NCI-H1694 treated with DMSO at 0.1 percent for 48 hours (cell line): ENCODE data around the gene PPFIA3.
A peak's percentile ranks its signal among the peaks of the same experiment; 100 is the strongest.
"Not testable (repeated sequence)": the region's sequence is repeated elsewhere in the genome, so short reads cannot be mapped to it uniquely, and the experiment has no call there.

Experiments used
- DNase-seq: peaks from one replicate; lab custom pipeline; 2025; lab: John Stamatoyannopoulos, UW

PPFIA3 gene

DNA sequence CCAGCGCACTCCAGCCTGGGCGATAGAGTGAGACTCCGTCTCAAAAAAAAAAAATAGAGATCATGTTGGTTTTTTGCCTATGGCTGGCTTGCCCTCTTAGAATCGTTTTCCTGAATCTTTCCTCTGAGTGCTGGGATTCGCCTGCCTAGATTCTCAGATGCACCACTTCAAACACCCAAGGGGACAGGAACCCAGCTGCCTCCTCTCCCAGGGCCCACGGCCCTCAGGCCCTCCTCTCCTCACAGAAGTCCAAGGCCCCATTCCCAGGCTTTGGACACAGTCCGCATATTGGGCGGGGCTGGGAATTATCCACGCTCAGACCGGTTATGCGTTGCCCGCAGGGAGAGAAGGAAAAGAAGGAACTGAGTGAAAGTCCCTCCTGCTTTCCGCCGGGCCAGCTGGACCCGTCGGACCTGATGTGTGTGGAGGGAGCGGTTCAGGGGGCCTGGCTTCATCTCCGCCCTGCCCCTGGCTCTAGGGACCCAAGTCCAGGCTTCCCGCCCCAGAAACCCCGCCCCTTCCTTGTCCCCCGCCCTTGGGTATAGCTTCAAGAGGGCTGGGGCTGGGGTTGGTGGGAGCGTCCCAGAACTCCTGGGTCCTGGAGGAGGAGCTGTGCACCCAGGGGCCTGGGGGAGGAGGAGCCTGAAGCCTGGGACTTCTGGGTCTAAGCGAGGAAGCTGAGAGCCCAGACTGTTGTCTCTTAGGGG, 5.8 kb downstream of the PPFIA3 start:
- no peak for DNase-seq

DNA sequence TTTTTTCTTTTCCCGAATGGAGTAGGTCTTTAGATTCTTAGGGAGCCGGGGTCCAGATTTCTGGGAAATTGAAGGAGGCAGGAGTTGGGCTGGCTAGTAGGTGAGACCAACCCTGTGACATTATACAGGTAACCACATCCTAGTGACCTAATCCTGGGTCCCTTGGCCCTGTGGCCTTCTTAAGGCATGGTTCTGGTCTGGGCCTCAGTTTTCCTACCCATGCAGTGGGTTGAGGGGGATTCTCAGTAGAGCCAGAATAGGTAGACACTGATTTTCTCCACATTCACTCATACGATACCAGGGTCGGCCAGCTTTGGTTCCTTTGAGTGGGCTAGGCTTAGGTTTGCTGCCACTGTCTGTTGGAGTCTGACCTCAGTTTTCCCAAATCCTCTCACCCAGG, 7.2 kb downstream of the PPFIA3 start:
- no peak for DNase-seq

DNA sequence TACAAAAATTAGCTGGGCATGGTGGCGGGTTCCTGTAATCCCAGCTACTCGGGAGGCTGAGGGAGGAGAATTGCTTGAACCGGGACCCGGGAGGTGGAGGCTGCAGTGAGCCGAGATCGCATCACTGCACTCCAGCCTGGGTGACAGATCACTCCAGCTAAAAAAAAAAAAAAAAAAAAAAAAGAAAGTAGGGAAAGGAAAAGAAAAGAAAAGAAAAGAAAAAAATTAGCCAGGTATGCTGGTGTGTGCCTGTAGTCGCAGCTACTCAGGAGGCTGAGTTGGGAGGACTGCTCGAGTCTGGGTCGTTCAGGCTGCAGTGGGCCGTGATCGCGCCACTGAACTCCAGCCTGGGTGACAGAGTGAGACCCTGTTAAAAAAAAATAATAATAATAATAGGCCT, 7.9 kb downstream of the PPFIA3 start:
- DNase-seq: not testable (repeated sequence)

DNA sequence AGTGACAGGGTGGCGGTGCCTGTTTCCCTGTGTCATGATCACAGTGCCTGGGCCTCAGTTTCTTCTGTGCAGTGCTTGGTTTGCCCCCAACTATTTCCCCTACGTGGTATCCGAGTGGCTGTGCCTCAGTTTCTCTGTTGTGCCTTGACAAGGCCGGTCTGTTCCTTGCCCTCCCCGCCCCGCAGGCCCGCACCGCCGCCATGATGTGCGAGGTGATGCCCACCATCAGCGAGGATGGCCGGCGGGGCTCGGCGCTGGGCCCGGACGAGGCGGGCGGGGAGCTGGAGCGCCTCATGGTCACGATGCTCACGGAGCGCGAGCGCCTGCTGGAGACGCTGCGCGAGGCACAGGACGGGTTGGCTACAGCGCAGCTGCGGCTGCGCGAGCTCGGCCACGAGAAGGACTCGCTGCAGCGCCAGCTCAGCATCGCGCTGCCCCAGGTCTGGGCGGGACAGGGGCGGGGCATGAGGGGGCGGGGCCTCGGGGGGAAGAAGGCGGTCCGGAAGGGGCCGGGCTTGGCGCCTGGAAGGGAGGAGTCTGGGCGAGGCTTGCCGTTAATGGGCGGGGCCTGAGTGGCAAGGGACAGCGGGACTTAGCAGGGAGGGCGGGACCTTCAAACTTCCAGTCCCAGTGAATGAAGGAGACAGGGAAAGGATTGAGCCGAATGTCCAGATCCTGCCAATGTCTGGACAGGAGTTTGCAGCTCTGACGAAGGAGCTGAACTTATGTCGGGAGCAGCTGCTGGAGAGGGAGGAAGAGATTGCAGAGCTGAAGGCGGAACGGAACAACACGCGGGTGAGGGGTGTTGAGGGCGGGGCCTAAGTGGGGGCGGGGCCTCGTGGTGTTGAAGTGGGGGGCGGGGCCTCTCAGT, 8.6 kb downstream of the PPFIA3 start:
- DNase-seq: peak; percentile 92

DNA sequence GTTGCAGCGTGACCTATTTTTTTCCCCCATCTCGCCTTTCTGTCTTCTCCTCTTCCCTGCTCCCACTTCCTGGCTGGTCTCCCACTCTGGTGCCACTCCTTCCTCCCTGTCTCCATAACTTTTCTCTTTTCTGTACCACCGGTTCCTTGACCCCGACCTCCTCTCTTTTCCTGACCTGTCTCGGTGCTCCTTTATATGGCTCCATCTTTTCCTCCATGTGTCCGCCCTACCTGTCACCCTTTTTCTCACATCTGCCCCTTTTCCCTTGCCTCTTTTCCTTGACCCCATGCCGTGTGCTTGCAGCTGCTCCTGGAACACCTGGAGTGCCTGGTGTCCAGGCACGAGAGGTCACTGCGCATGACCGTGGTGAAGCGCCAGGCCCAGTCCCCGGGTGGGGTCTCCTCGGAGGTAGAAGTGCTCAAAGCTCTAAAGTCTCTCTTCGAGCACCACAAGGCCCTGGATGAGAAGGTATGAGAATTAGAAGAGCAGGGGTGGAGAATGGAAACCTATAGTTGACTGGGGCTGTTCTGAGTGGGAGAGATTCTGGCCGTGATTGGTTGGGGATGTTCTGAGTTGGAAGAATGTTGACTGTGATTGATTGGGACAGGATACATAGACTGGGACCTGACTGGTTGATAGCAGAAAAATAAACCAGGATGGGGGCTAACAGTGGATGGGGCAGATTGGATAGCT, 9.3 kb downstream of the PPFIA3 start:
- no peak for DNase-seq

DNA sequence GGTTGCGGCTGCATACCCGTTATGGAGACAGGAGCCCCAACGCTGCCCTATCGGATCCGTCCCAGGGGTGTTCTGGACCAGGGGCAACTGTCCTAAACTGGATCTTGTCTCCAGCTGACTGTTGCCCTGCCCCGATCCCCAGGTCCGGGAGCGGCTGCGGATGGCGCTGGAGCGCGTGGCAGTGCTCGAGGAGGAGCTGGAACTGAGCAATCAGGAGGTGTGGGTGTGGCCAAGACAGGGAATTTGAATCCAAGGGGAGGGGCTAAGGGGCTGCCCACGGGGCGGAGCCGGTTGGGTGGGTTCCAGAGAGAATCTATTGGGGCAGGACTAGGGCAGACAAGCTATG, 9.9 kb downstream of the PPFIA3 start:
- DNase-seq: no peak

DNA sequence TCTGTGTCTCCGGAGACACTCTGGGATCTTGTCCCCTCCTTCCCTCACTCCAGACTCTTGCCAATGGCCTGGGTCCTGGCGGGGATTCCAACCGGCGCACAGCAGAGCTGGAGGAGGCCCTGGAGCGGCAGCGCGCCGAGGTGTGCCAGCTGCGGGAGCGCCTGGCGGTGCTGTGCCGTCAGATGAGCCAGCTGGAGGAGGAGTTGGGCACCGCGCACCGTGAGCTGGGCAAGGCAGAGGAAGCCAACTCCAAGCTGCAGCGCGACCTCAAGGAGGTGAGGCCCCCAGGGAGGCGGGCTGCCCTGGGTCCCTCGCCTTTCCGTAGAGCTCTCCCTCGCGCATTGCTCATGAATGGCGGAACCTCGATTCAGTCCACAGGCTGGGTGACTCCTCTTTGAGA, 11.0 kb downstream of the PPFIA3 start:
- DNase-seq: no peak

DNA sequence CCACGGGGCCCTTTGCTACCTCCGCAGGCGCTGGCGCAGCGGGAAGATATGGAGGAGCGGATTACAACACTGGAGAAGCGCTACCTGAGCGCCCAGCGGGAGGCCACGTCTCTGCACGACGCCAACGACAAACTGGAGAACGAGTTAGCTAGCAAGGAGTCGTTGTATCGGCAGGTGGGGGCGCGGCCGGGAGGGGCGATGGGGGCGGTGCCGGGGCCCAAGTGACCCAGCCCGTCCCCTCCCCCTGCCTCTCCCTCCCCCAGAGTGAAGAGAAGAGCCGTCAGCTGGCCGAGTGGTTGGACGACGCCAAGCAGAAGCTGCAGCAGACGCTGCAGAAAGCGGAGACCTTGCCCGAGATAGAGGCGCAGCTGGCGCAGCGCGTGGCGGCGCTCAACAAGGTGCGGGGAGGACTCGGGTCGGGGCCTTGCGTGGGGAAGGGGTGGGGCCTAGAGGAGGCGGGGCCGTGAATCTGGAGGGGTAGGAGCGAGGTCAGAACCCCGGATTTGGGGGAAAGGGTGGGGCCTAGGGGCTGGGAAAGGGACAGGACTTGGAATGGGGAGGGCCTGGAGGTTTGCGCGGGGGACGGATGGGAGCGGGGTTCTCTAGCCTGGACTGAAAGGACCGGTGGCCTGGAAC, 13.7 kb downstream of the PPFIA3 start:
- DNase-seq: no peak

DNA sequence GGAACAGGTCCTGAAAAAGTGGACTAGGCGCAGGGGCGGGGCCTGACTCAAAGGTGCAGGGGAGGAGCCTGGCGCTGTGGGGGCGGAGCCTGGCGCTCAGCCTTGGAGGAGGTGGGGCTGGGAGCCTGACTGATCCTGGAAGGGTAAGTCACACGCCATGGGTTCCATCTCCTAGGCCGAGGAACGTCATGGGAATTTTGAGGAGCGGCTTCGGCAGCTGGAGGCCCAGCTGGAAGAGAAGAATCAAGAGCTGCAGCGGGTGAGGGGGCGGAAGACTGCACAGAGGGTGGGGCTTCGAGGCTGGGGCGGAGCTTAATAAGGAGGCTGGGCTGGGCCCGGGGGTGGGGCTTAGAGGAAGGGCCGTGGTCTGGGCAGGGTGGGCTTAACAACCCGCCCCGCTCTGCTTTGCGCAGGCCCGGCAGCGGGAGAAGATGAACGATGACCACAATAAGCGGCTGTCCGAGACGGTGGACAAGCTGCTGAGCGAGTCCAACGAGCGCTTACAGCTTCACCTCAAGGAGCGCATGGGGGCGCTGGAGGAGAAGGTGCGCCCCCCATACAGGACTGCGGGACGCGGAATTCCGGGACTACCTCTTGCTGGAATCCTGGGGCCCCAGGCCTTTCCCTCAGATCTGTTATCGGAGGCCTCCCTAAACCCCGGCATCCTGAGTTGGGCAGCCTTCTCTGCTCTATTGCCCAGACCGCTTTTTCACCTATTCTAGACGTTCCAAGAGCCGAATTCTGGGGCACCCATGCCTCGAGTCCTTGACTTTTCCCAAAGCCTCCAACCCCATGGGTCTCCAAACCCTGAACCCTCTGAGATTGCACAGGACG, 14.5 kb downstream of the PPFIA3 start:
- DNase-seq: no peak

DNA sequence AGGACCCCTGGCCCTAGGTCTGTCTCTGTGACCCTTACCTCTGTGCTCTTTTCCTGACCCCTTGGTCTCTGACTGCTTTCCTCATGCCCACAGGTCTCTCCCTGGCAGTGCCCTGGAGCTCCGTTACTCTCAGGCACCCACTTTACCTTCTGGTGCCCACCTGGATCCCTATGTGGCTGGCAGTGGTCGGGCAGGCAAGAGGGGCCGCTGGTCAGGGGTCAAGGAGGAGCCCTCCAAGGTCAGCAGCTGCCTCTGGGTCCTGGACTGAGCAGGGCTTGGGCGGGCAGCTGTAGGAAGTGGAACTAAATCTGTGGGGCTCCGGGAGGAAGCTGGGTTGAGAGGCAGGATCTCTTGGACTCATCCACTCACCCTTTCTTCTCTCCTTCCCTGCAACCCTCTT, 16.3 kb downstream of the PPFIA3 start:
- no peak for DNase-seq

DNA sequence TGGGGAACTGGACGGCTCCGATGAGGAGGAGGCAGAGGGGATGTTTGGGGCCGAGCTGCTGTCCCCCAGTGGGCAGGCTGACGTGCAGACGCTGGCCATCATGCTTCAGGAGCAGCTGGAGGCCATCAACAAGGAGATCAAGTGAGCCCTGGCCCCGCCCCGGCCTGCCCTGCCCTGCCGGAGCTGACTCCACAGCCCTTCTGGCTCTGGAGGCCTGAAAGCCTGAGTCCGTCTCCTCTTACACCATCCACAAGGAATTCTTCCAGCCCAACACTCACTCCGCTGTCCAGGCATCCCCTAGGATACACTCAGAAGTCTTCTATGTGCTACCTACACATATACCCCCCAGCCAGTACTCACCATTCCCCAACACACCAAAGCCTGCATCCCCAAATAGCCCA, 17.4 kb downstream of the PPFIA3 start:
- no peak for DNase-seq

DNA sequence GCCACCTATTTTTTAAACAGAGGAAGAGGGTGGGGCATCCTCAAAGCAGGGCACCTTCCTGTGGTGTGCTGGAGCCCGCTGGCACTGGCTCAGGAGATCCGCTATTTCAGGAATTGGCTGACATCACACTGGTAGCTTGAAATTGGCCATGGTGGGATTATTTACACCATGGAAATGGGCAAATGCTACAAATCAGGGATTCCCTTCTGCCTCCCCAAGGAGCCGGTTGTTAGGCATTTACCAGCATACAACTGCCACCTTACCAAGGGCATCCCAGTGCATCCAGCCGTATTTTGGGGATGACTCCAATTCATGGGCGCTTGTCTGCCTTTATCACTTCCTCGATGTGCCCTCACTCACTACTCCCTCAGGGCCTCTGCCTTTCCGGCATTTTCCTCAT, 21.6 kb downstream of the PPFIA3 start:
- DNase-seq: no peak

DNA sequence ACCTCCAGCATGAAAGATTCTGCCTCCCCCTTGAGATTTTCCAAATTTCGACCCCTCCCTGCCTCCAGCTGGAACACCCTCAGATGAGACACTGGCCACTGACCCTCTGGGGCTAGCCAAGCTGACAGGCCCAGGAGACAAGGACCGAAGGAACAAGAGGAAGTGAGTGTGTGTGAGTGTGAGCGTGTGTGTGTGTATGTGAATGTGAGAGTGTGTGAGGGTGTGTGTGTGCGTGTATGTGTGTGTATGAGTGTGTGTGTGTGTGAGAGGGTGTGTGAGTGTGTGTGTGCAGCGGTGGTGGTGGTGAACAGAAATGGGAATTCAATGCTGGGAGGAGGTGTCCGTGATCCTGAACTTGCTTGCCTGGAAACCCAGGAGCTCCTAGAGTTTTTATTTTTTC, 22.0 kb downstream of the PPFIA3 start:
- no peak for DNase-seq

DNA sequence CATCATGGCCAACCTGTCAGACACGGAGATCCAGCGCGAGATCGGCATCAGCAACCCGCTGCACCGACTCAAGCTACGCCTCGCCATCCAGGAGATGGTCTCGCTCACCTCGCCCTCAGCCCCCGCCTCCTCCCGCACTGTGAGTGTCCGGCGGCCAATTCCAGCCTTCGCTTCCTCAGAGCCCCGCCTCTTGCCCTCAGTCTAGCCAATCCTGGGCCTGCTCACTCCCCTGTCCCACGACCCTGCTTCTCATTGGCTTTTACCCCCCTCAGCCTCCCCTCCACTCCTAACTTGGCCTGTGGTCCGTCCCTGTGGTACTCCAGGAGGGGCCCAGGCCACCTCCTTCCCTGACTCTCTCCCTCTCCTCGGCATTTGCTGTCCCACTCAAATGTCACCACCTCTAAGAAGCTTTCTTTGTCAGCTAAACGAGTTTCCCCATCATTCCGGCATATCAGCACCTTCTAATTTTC, 23.6 kb downstream of the PPFIA3 start:
- peak; percentile 71 for DNase-seq

DNA sequence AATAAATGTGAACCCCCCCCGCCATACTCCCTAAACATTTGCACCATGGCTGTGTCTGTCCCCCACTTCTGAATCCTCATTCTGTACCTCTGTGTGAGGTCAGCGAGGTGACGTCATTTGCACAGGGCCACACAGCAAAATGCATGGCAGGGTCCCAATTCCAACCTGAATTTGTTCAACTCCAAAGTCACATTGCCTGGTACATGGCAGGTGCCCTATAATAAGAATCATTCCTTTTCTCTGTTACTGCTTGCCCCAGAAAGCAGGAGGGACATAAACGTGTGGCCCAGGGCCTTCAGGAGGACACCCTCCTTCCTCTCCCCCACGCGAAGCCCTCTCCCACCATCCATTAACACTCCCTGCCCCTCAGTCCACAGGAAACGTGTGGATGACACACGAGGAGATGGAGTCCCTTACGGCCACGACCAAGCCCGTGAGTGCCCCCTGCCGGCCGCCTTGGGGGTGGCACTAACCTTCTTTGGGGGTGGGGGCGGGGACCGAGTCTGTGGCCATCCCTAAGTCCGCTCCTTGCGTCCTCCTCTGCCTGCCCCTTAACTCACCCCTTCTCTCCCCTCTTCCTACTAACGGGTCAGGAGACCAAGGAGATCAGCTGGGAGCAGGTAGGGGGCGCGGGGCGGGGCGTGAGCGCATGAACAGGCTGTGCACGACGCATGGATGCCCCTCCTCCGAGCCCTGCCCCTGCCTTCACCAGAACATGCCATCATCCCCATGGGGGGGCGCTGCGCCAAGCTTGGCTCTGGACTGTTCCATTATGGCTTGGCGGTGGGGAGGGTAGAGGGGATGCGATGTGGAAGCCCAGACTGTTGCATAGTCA, 26.4 kb downstream of the PPFIA3 start:
- DNase-seq: peak; percentile 90

DNA sequence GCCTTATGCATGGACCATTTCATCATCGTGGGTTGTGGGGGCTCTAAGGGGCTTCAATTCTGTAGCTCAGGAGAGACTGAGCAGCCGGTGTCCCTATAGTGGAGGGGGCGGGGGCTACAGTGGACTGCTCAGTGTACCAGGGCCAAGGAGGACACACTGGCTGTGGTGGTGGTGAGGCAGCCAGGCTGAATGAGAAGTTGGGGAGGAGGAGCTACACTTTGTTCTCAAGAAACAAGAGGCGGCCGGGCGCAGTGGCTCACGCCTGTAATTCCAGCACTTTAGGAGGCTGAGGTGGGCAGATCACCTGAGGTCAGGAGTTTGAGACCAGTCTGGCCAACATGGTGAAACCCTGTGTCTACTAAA, 27.0 kb downstream of the PPFIA3 start:
- not testable (repeated sequence) for DNase-seq

DNA sequence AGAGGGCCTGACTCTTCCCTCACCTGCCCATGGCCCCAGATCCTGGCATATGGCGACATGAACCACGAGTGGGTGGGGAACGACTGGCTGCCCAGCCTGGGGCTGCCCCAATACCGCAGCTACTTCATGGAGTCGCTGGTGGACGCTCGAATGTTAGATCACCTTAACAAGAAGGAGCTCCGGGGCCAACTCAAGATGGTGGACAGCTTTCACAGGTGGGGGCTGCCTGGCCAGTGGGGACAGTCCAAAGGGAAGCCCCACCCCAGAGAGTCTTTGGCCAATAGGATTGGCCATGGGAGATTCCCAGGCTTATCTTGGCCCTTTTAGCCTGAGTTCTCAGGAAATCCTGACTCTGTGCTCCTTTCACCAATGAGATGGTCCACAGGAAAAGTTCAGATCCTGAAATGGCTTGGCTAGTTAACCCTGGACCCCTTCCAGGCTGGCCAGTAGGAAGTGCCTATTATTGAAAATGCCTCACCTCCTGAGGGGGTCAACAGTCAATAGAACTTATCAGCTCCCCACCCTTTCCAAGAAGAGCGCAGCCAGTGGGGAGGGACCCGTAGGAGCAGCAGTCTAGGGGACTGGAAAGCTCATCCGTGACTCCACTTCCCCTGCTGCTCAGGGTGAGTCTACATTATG, 28.8 kb downstream of the PPFIA3 start:
- no peak for DNase-seq

DNA sequence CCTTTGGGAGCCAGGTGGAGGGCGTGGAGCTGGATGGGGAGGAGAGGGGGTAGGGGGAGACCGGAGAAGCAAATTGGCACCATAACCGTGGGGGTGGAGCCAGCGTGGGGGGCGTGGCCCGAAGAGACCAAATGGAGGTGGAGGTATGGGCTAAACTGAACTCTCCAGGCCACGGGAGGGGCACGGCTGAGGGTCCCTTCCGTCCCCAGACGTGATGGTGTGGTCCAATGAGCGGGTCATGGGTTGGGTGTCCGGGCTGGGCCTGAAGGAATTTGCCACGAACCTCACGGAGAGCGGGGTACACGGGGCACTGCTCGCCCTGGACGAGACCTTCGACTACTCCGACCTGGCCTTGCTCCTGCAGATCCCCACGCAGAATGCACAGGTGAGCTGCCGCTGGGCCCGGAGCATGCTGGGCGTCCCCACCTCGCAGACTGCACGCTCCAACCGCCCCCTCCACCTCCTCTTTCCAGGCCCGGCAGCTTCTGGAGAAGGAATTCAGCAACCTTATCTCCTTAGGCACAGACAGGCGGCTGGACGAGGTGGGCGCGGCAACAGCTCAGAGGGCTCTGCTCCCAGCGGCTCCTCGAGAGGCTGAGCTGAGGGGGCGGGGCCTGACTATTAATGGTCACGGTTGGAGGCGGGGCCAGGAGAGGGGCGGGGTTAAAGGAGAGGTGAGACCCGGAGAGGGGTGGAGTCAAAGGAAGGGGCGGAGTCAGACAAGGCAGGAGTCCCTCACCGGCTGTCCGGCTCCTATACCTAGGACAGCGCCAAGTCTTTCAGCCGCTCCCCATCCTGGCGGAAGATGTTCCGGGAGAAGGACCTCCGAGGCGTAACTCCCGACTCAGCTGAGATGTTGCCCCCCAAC, 29.7 kb downstream of the PPFIA3 start:
- DNase-seq: peak; percentile 80

DNA sequence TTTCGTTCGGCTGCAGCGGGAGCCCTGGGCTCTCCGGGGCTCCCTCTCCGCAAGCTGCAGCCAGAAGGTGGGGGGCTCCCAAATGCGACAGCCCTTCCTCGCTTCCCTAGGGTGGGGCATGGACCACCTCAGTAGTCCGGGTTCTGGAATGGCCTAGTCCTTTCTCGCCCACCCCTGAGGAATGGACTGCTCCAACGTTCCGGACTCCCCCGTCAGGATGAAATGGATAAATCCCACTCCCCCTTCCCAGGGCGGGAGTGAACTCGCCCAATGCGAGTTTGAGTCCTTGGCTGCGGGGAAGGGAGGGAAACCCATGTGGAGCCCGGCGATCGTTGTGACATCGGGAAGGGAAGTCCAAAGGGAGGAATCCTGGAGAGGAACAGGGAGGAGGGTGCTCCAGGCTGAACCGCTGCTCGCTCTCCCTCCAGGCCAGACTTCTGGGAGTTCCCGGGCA, 30.3 kb downstream of the PPFIA3 start:
- peak; percentile 64 for DNase-seq
